ENCODE measurements around the gene MUC5AC.

- TF ChIP-seq CTCF (IDR thresholded peaks at IDR 0.05) = no peak
- no peak for TF ChIP-seq POLR2A (IDR thresholded peaks at IDR 0.05)
Measured at GRCh38 chr11:1171223-1171984, 13.7 kb downstream of the MUC5AC start.
